HepG2 (cell line): ENCODE results near the gene ABCG1. TPM values are rescaled to one million over a fixed set of nuclear protein-coding genes. Genes with fewer than 3 reads are reported as not detected.

Experiments
- ATF4 ChIP-seq, 2 experiments: fragments of 450-650 bp in 1 of 2; sonication (generic) in 1 of 2; formaldehyde crosslinking; IDR thresholded peaks; 2 replicates each; pipeline versions ENCODE4 v1.5.0 to v1.8.0; 2020 to 2022; ENCODE audit warnings: mild to moderate bottlenecking in 1 of 2, missing genetic modification reagents in 1 of 2
- ATF7-NPFF ChIP-seq: sonication (generic); formaldehyde crosslinking; IDR thresholded peaks from 2 replicates; pipeline ENCODE4 v1.8.1; 2023; ENCODE audit warnings: mild to moderate bottlenecking, low read depth, missing genetic modification reagents, moderate library complexity
- ELF1 ChIP-seq: sonication (generic); formaldehyde crosslinking; IDR thresholded peaks from 2 replicates; pipeline ENCODE4 v1.4.0; 2020; ENCODE audit warnings: missing genetic modification reagents
- FOXP4 ChIP-seq: sonication (generic); formaldehyde crosslinking; IDR thresholded peaks from 2 replicates; pipeline ENCODE4 v1.4.0; 2020; ENCODE audit warnings: missing genetic modification reagents
- HBP1 ChIP-seq: IDR thresholded peaks from 2 replicates; pipeline ENCODE4 v1.6.1; 2016; ENCODE audit warnings: low read depth, control low read depth
- MAFF ChIP-seq: IDR thresholded peaks from 2 replicates; pipeline ENCODE4 v1.6.1; 2011; ENCODE audit warnings: low read depth, low read length, improper control_type of control experiment
- MXD1 ChIP-seq: sonication (generic); formaldehyde crosslinking; IDR thresholded peaks from 2 replicates; pipeline ENCODE4 v1.4.0; 2020; ENCODE audit warnings: mild to moderate bottlenecking, missing genetic modification reagents
- PATZ1 ChIP-seq: sonication (generic); formaldehyde crosslinking; IDR thresholded peaks from 2 replicates; pipeline ENCODE4 v1.4.0; 2020; ENCODE audit warnings: missing genetic modification reagents
- PHF21A ChIP-seq: sonication (generic); formaldehyde crosslinking; IDR thresholded peaks from 2 replicates; pipeline ENCODE4 v1.5.0; 2020; ENCODE audit warnings: mild to moderate bottlenecking, missing genetic modification reagents
- POLR2G ChIP-seq: fragments of 200-400 bp; formaldehyde crosslinking; IDR thresholded peaks from 2 replicates; pipeline ENCODE4 v1.6.1; 2018; ENCODE audit warnings: mild to moderate bottlenecking, low read depth, low read length, moderate library complexity
- SMAD3 ChIP-seq: sonication (generic); formaldehyde crosslinking; IDR thresholded peaks from 2 replicates; pipeline ENCODE4 v1.4.0; 2020; ENCODE audit warnings: missing genetic modification reagents
- SP1 ChIP-seq, 2 experiments: fragments of 450-650 bp in 1 of 2; sonication (generic) in 1 of 2; formaldehyde crosslinking in 1 of 2; IDR thresholded peaks; 2 replicates each; pipeline versions ENCODE4 v1.4.0 to v1.6.1; 2016 to 2020; ENCODE audit warnings: missing genetic modification reagents in 1 of 2
- TEAD3 ChIP-seq: optimal IDR thresholded peaks from 2 replicates; pipeline ENCODE3; 2016; ENCODE audit warnings: borderline replicate concordance
- ZBTB42 ChIP-seq: sonication (generic); formaldehyde crosslinking; IDR thresholded peaks from 2 replicates; pipeline ENCODE4 v1.5.0; 2020; ENCODE audit warnings: mild to moderate bottlenecking, missing genetic modification reagents
- ZBTB49 ChIP-seq: sonication (generic); formaldehyde crosslinking; IDR thresholded peaks from 2 replicates; pipeline ENCODE4 v1.4.0; 2020; ENCODE audit warnings: missing genetic modification reagents, borderline replicate concordance
- ZBTB7A ChIP-seq: sonication (generic); formaldehyde crosslinking; IDR thresholded peaks from 2 replicates; pipeline ENCODE4 v1.8.0; 2022; ENCODE audit warnings: mild to moderate bottlenecking, missing genetic modification reagents
- ZNF10 ChIP-seq: sonication (generic); formaldehyde crosslinking; IDR thresholded peaks from 2 replicates; pipeline ENCODE4 v1.4.0; 2020; ENCODE audit warnings: mild to moderate bottlenecking, low read depth, missing genetic modification reagents, borderline replicate concordance
- ZNF629 ChIP-seq: sonication (generic); formaldehyde crosslinking; conservative IDR thresholded peaks from 2 replicates; pipeline ENCODE4 v1.5.0; 2020; ENCODE audit warnings: missing genetic modification reagents
- ZNF709 ChIP-seq: sonication (generic); formaldehyde crosslinking; IDR thresholded peaks from 2 replicates; pipeline ENCODE4 v1.5.0; 2020; ENCODE audit warnings: mild to moderate bottlenecking, missing genetic modification reagents
- ZSCAN29 ChIP-seq: sonication (generic); formaldehyde crosslinking; conservative IDR thresholded peaks from 2 replicates; pipeline ENCODE4 v1.4.0; 2020; ENCODE audit warnings: mild to moderate bottlenecking, missing genetic modification reagents
- polyA plus RNA-seq, 8 experiments: library from polyadenylated mRNA; depleted of rRNA in 3 of 8; stranded (reverse) in 7 of 8; unstranded in 1 of 8; fragments of >200 nt; fragmentation: Illumina TruSeq in 4 of 8; extraction: Trizol in 4 of 8; gene quantifications; 2 replicates each; pipeline versions ENCODE4 v1.2.1 to v1.2.3, GENCODE V29; 2011 to 2016; ENCODE audit warnings: low read depth in 4 of 8, missing spikeins in 1 of 8, mixed read lengths in 1 of 8; ENCODE audit not compliant: insufficient read depth in 1 of 8
- total RNA-seq, 5 experiments: library from RNA; depleted of rRNA; stranded (reverse); fragments of >200 nt; fragmentation: Illumina TruSeq; extraction: Trizol; gene quantifications; 2 replicates each; pipeline ENCODE4 v1.2.3, GENCODE V29; 2016; ENCODE audit warnings: low read depth in 1 of 5

The ABCG1 gene
- total and polyA plus RNA-seq, 2 of the 13 experiments (the other 11 are each of a cell fraction or from before 2014, with no cell fraction given), result 0.04 TPM; not detected in 1

GRCh38 chr21:42315296-42315891, 96.5 kb downstream of the ABCG1 start, which contains the start of gene TFF3 (continued):
- peak; percentile 87 for TF ChIP-seq PATZ1 (CRISPR knock-in tag)
- TF ChIP-seq ZNF709 (CRISPR knock-in tag), result no peak
- TF ChIP-seq ATF4 (CRISPR knock-in tag; IDR thresholded peaks at IDR 0.05), result no peak
- 0 out of 2 replicates have a peak, but pooled peaks have one; percentile 12 for TF ChIP-seq HBP1 (CRISPR knock-in tag)
- TF ChIP-seq SP1 (IDR thresholded peaks at IDR 0.05), result no peak
- no peak; the same call in 1 of the 2 replicates for TF ChIP-seq SP1 (CRISPR knock-in tag; IDR thresholded peaks at IDR 0.05)
- TF ChIP-seq POLR2G, result peak; percentile 66
- TF ChIP-seq ZBTB42 (CRISPR knock-in tag), result no peak
- TF ChIP-seq SMAD3, result 0 out of 2 replicates have a peak, but pooled peaks have one; percentile 28
- TF ChIP-seq ZNF629 (CRISPR knock-in tag), result no peak; the same call in 1 of the 2 replicates
- peak; percentile 23; the same call in 1 of the 2 replicates for TF ChIP-seq ELF1 (CRISPR knock-in tag)
- no peak for TF ChIP-seq MAFF
- no peak for TF ChIP-seq TEAD3 (CRISPR knock-in tag)
- no peak for TF ChIP-seq ZBTB49 (CRISPR knock-in tag)
- peak; percentile 78 for TF ChIP-seq FOXP4 (CRISPR knock-in tag)
- TF ChIP-seq ZSCAN29 (CRISPR knock-in tag), result no peak
- peak; percentile 58; the same call in 1 of the 2 replicates for TF ChIP-seq PHF21A (CRISPR knock-in tag)
- no peak for TF ChIP-seq ZNF10 (CRISPR knock-in tag)
- 0 out of 2 replicates have a peak, but pooled peaks have one; percentile 40 for TF ChIP-seq MXD1 (CRISPR knock-in tag)
- 0 out of 2 replicates have a peak, but pooled peaks have one; percentile 44 for TF ChIP-seq ATF7-NPFF (CRISPR knock-in tag)
- peak; percentile 46; the same call in 1 of the 2 replicates for TF ChIP-seq ZBTB7A (CRISPR knock-in tag)
